SU-DHL-6 (cell line): ENCODE data around the gene TFEB.

ENCODE experiments used
- CTCF ChIP-seq: fragments of 200-600 bp; sonication (generic); IDR thresholded peaks from one replicate; pipeline ENCODE4 v1.5.1; 2017; ENCODE audit warnings: antibody characterized with exemption, mild to moderate bottlenecking, low read length, moderate library complexity; ENCODE audit not compliant: insufficient read depth, poor library complexity, severe bottlenecking
- EZH2phosphoT487 ChIP-seq: fragments of 200-600 bp; sonication (generic), shearing (Covaris generic); conservative IDR thresholded peaks from 2 replicates; pipeline ENCODE4 v1.6.1; 2018; ENCODE audit warnings: mild to moderate bottlenecking, antibody characterized with exemption, low read length, moderate library complexity, mixed read lengths

DNA sequence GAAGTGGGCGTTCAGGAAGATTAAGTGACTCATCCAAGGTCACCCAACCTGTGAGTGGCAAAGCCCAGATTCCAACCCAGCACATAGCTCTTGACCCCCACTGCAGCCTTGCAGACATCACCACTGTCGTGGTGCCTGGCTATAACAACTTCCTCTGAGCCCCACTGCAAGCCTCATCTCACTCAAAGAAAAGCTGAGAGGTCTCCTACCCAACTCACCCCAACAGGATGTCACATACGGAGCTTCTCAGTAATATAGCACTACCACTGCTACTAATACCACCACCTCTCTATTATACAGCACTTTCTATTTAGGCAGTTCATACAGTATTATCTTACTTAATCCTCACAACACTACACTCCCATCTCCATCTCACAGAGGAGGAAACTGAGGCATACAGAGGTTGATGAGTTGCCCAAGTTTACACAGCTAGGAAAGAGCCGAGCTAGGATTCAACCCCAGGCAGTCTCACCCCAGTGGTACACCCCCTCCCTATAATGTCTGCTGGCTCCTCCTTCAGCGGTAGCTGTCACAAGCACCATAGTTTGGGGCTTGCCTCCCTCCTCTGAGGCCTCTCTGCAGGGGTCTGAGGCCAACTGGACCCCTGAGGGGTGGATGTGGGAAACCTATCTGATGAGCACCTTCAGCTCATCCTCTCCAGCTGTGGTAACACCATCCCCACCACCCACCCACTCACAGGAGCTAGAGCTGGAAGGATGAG lies 19.5 kb downstream of the TFEB start:
- TF ChIP-seq CTCF (no peak), EZH2phosphoT487 (no peak)
